ENCODE results near the gene SELENOK. TPM values are rescaled to one million over a fixed set of nuclear protein-coding genes. Genes with fewer than 3 reads are reported as not detected.

Gene SELENOK
- total RNA-seq, 1 donor from 2014 or later, result 39.4 TPM

DNA sequence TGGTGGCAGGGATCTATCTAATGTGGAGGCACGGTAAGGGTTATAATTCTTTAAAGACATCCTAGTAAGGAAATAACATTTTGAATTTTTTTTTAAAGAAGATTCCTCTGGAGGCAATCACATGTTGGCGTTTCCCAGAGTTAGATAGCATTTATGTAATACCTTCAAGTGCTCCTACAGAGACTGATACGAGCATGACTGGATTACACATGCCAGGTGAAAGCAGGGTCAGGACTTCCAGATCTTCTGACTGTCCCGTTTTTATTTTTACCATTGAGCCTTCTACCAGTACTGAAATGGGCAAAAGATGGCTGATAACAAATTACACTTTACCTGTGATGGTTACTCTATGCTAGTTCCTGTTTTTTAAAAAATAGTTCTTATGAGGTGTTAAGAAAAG, 31.5 kb downstream of the SELENOK start:
- DNase-seq, result no peak
- TF ChIP-seq CTCF (IDR thresholded peaks at IDR 0.05; ENCODE audit: partially characterized antibody, unreplicated experiment), result no peak
- Mint-ChIP-seq H3K9me3 (ENCODE audit: unreplicated experiment) (no peaks in the 10 kb centered on the region), H3K4me1 (ENCODE audit: low read depth, unreplicated experiment) (no peaks in the 10 kb centered on the region), H3K36me3 (ENCODE audit: unreplicated experiment) (no peaks in the 10 kb centered on the region), H3K27ac (ENCODE audit: unreplicated experiment) (no peak overlapping the region), H3K4me3 (ENCODE audit: unreplicated experiment) (no peak overlapping the region), H3K27me3 (ENCODE audit: unreplicated experiment) (no peaks in the 10 kb centered on the region)

DNA sequence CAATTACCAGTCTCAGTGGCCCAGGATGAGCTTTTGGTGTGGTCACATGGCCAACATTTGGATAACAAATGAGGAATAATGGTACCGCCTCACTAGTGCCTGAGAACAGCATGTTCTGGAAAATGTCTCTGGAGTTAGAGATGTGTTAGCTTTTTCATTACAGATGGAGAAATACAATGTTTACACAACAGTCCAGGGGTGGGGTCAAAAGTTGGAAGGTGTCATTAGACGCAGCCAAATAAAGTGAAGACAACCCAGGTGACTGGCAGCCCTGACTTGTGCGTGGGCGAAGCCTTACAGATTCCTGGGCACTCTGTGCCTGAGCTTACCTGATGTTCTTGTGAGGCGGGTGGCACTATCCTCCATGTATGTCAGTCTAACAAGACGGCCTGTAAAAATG, 32.5 kb downstream of the SELENOK start:
- DNase-seq, result no peak
- H3K9me3 Mint-ChIP-seq (ENCODE audit: unreplicated experiment), result no peaks in the 10 kb centered on the region
- H3K27ac Mint-ChIP-seq (ENCODE audit: unreplicated experiment), result no peak overlapping the region
- H3K36me3 Mint-ChIP-seq (ENCODE audit: unreplicated experiment), result no peaks in the 10 kb centered on the region
- no peaks in the 10 kb centered on the region for H3K27me3 Mint-ChIP-seq (ENCODE audit: unreplicated experiment)
- no peaks in the 10 kb centered on the region for H3K4me1 Mint-ChIP-seq (ENCODE audit: low read depth, unreplicated experiment)
- H3K4me3 Mint-ChIP-seq (ENCODE audit: unreplicated experiment), result no peak overlapping the region
- TF ChIP-seq CTCF (IDR thresholded peaks at IDR 0.05; ENCODE audit: partially characterized antibody, unreplicated experiment), result no peak

DNA sequence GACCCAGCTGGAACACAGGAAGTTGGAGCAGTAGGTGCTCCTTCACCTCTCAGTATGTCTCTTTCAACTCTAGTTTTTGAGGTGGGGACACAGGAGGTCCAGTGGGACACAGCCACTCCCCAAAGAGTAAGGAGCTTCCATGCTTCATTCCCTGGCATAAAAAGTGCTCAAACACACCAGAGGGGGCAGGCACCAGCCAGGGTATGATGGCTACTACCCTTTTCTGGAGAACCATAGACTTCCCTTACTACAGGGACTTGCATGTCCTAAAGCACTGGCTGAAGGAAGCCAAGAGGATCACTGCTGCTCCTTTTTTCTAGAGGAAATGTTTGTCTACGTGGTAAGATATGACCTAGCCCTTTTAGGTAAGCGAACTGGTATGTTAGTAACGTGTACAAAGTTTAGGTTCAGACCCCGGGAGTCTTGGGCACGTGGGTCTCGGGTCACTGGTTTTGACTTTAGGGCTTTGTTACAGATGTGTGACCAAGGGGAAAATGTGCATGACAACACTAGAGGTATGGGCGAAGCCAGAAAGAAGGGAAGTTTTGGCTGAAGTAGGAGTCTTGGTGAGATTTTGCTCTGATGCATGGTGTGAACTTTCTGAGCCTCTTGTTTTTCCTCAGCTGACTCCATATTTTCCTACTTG, 33.4 kb downstream of the SELENOK start:
- no peak overlapping the region for H3K27ac Mint-ChIP-seq (ENCODE audit: unreplicated experiment)
- no peaks in the 10 kb centered on the region for H3K36me3 Mint-ChIP-seq (ENCODE audit: unreplicated experiment)
- no peak for TF ChIP-seq CTCF (IDR thresholded peaks at IDR 0.05; ENCODE audit: partially characterized antibody, unreplicated experiment)

GRCh38 chr3:53856964-53857363, 34.7 kb downstream of the SELENOK start:
- DNase-seq, result no peak
- H3K4me3 Mint-ChIP-seq (ENCODE audit: unreplicated experiment), result no peak overlapping the region
- no peak for TF ChIP-seq CTCF (IDR thresholded peaks at IDR 0.05; ENCODE audit: partially characterized antibody, unreplicated experiment)
- H3K27me3 Mint-ChIP-seq (ENCODE audit: unreplicated experiment), result no peaks in the 10 kb centered on the region
- no peaks in the 10 kb centered on the region for H3K9me3 Mint-ChIP-seq (ENCODE audit: unreplicated experiment)
- H3K4me1 Mint-ChIP-seq (ENCODE audit: low read depth, unreplicated experiment), result no peaks in the 10 kb centered on the region
- no peak overlapping the region for H3K27ac Mint-ChIP-seq (ENCODE audit: unreplicated experiment)
- H3K36me3 Mint-ChIP-seq (ENCODE audit: unreplicated experiment), result no peaks in the 10 kb centered on the region

More for the DNA sequence above, 33.4 kb downstream of the SELENOK start:
- peak overlapping the region; percentile 11 for H3K4me3 Mint-ChIP-seq (ENCODE audit: unreplicated experiment)
- H3K9me3 Mint-ChIP-seq (ENCODE audit: unreplicated experiment), result no peaks in the 10 kb centered on the region
- H3K27me3 Mint-ChIP-seq (ENCODE audit: unreplicated experiment), result no peaks in the 10 kb centered on the region
- no peaks in the 10 kb centered on the region for H3K4me1 Mint-ChIP-seq (ENCODE audit: low read depth, unreplicated experiment)
- DNase-seq, result no peak

DNA sequence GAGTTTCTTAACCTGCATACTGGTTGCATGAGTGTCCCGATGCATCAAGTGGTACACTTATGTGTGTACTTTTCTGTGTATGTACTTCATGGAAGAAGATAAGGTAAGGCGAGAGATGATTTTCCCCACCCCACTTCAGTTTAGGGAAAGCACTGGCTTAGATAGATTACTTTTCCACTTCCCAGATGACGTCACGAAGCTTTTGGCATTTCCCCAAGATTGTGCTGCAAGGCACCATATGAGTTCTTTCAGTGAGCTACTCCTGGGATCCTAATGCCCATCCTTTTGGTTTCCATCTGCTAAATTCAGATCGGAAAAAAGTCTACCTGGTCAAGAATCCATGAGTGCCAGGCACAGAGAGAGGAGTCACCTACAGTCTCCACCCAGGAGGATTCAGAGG, 40.8 kb downstream of the SELENOK start:
- no peak for TF ChIP-seq CTCF (IDR thresholded peaks at IDR 0.05; ENCODE audit: partially characterized antibody, unreplicated experiment)
- H3K36me3 Mint-ChIP-seq (ENCODE audit: unreplicated experiment), result no peaks in the 10 kb centered on the region
- H3K27ac Mint-ChIP-seq (ENCODE audit: unreplicated experiment), result no peak overlapping the region
- DNase-seq, result no peak
- H3K9me3 Mint-ChIP-seq (ENCODE audit: unreplicated experiment), result peaks cover 3% of the 10 kb centered on the region
- no peaks in the 10 kb centered on the region for H3K4me1 Mint-ChIP-seq (ENCODE audit: low read depth, unreplicated experiment)
- no peak overlapping the region for H3K4me3 Mint-ChIP-seq (ENCODE audit: unreplicated experiment)
- H3K27me3 Mint-ChIP-seq (ENCODE audit: unreplicated experiment), result peaks cover 6% of the 10 kb centered on the region

All from glutamatergic neuron (in vitro differentiated cells).